Measurements from ENCODE around the gene GINS3. TPM values are rescaled to one million over a fixed set of nuclear protein-coding genes. Genes with fewer than 3 reads are reported as not detected.
"Not testable (repeated sequence)": the region's sequence is repeated elsewhere in the genome, so short reads cannot be mapped to it uniquely, and the experiment has no call there.

GINS3 gene
- total RNA-seq, 1 donor from 2014 or later: 6.5 TPM

DNA sequence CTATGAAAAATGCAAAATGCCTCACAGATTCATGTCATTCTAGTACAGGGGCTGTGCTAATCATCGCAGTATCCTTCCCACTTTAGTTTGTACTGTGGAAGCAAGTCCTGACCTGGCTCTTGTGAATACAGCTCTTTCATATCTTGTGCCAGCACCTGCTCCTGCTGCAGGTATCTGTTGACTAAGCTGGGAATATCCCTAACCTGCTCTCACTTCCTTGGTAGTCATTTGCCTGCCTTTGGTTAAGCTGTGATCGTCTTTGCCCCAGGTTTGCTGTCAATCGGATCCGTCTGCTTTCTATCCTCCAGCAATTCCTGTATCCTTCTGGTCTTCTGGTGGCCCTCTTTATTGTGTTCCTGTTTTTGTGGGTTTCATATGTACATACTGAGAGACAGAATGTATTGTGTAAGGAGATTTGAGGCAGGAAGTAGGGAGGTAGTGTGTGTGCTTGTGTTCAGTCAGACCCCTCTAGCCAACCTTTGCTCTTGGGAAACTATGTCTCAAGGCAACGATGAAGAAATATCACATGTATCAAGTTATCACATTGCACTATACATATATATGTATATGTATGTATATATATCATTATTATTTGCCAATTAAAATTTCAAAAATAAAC lies 7.7 kb upstream of the GINS3 start:
- DNase-seq (ENCODE audit: missing footprints) (no peak), ATAC-seq (no peak)
- intact Hi-C loops (cut with DNase I): no loop called here

DNA sequence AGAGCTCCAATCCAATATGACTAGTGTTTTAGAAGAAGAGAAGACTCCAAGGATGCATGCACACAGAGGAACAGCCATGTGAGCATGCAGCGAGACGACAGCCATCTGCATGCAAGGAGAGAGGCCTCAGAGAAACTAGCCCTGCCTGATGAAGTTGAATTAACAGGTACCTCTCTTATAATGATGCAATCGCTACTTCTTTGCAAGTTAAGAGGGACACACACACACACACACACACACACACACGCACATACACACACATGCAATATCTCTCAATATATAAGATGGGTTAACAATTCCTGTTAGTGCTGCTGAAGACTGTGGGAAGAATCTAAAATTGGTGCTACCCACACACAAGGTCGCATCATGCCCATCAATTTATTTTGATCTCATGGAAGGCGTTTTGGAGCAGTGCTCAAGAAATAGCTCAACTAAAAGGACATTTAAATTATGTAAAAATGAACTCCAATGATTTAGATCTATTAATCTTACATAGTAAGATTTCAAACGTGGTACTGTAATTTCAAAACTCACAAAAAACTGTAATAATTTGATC lies 7.0 kb upstream of the GINS3 start:
- no peak for ATAC-seq
- no peak for DNase-seq (ENCODE audit: missing footprints)
- intact Hi-C loops (cut with DNase I): no loop called here

DNA sequence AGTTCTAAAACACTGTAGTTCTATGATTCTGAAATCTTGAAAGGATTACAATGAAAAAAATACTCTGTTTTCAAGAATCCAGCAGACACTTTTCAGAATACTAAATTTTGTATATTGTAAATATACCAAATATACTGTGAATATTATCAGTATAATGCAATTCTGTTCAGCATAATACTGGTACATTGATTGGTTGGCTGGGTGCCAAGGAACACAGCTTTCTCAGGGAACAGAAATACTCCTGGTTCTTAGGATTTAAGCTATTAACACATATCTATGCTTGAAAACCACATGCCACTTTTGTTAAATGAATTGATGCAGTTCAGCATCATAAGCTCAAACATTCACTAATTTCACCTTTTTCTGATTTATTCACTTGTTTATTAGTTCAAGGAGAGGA lies 2.5 kb upstream of the GINS3 start:
- ATAC-seq: no peak
- intact Hi-C loops (cut with DNase I): loop anchor here (5.0 to 10.0 kb wide), 3 partner anchors 42 to 245 kb away; no protein-coding TSS in a partner anchor
- no peak for DNase-seq (ENCODE audit: missing footprints)

DNA sequence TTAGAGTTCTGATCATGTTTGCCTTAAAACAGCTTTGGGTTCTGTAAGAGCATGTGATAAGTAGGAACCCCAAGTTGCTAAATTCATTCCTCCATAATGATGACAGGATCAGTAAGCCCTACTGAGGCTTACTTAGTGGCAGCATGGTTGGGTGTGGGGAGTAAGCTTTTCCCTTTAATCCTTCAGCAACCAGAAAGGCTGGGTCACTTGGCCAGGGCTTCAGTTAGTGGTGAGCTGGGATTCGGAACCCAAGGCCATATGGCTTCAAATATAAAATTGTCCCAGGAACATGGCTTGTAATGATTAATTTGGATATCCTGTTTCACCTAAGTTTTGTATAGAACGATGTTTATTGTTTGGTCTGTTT lies 850 bp downstream of the GINS3 start:
- intact Hi-C loops (cut with DNase I): loop anchor here (5.0 to 10.0 kb wide), 3 partner anchors 46 to 242 kb away; no protein-coding TSS in a partner anchor
- DNase-seq (ENCODE audit: missing footprints) (no peak), ATAC-seq (peak; percentile 14)

GRCh38 chr16:58396897-58397296 lies 4.6 kb downstream of the GINS3 start:
- intact Hi-C loops (cut with DNase I): loop anchor here (10.0 kb wide), 1 partner anchor 238 kb away; no protein-coding TSS in a partner anchor
- not testable (repeated sequence) for ATAC-seq; DNase-seq (ENCODE audit: missing footprints)

- DNase-seq (ENCODE audit: missing footprints) (no peak), ATAC-seq (no peak)
- intact Hi-C loops (cut with DNase I): loop anchor here (10.0 kb wide), 1 partner anchor 235 kb away; no protein-coding TSS in a partner anchor
Observed at GRCh38 chr16:58399718-58400633, 7.7 kb downstream of the GINS3 start.

GRCh38 chr16:58401305-58401704 lies 9.0 kb downstream of the GINS3 start:
- intact Hi-C loops (cut with DNase I); ATAC-seq; DNase-seq (ENCODE audit: missing footprints): not testable (repeated sequence)

DNA sequence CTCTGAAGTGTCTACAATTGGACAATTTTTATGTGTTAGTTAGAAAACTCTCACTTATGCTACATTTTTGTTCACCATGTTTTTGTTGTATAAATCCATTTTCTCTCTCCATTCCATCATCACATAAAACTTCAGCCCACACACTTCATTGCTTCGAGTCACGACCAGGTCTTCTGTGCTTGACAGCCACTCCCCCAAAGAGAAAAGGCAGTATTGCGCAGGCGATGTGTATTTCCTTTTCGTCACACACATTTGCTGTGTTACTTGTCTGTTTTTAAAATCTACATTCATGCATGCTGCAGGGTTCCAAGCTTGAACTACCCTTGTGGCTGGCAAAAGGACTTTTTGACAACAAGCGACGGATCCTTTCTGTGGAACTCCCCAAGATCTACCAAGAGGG lies 10.5 kb downstream of the GINS3 start:
- DNase-seq (ENCODE audit: missing footprints) (no peak), ATAC-seq (no peak)
- intact Hi-C loops (cut with DNase I): no loop called here

DNA sequence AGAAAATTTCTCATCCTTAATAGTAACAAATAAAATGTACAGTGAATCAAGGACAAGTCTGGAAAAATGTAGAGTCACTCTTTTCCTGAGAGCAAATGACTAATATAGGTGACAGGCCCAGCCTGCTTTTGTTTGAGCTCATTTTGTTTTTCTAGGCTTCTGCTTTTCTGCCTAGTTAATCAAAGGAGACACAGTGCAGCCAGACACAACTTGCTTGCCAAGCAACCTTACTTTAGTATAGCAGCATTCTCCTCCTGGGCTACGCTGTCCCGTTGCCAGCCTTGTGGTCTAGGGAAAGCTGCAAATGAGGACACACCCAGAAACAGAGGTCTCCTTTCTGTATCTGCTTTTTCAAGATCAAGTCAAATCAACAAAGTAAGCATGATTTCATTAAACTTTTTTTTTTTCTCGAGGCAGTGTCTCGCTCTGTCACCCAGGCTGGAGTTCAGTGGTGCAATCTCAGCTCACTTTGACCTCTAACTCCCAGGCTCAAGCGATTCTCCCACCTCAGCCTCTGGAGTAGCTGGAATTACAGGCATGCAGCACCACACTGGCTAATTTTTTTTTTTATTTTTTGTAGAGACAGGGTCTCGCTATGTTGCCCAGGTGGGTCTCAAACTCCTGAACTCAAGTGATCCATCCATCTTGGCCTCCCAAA lies 17.2 kb downstream of the GINS3 start:
- ATAC-seq (peak; percentile 61), DNase-seq (ENCODE audit: missing footprints) (no peak)
- intact Hi-C loops (cut with DNase I): no loop called here

- no peak for DNase-seq (ENCODE audit: missing footprints)
- intact Hi-C loops (cut with DNase I): no loop called here
- ATAC-seq: no peak
Observed at GRCh38 chr16:58411336-58411735, 19.1 kb downstream of the GINS3 start.

DNA sequence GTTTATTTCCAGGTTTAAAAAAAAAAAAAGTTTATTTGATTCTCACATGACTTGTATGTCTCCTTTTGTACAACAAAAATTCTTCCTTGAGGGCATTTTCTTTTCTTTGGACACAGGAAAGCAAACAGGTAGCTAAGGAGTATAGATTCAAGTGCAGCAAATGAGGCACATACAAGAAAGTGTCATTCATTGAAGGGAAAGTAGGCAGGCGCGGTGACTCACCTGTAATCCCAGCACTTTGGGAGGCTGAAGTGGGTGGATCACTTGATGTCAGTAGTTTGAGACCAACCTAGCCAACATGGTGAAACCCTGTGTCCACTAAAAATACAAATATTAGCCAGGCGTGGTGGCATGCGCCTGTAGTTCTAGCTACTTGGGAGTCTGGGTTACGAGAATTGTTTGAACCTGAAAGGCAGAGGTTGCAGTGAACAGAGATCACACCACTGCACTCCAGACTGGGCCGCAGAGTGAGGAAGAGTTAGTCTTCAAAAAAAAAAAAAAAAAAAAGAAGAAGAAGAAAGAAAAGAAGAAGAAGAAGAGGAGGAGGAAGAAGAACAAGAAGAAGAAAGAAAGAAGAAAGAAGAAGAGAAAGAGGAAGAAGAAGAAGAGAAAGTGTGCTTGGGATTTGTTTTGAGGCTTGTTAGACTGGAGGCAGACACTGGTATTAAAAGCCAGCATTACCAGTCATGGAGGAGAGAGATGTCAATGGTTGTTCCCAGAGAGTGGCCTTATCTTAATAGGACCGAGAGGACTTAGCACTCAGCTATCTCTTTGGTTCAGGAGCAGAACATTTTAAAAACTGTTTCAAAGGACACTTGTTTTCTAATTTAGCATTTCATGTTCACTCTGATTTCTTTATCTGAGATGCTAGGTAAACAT lies 19.7 kb downstream of the GINS3 start:
- ATAC-seq (peak; percentile 66), DNase-seq (ENCODE audit: missing footprints) (no peak)
- intact Hi-C loops (cut with DNase I): no loop called here

- ATAC-seq; intact Hi-C loops (cut with DNase I); DNase-seq (ENCODE audit: missing footprints): not testable (repeated sequence)
Observed at GRCh38 chr16:58412615-58412970, 20.3 kb downstream of the GINS3 start.

DNA sequence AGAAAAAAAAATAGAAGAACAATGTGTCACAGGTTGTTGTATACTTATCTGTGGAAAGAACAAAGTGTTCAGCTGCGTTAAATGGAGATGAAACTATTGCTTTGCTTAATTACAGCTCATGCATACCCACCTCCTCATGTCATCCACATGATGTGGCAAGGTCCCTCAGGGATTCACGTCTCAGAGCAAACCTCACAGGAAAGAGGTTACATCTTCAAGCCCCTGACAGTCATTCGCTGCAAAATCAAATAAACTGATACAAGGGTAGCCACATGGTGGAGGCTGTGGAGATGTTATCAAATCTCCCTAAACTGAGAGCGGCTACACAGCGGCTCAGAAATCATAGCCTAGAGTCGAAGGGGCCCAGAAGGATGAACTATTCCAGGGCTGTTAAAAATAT lies 21.1 kb downstream of the GINS3 start:
- intact Hi-C loops (cut with DNase I): no loop called here
- DNase-seq (ENCODE audit: missing footprints): no peak
- ATAC-seq: no peak

DNA sequence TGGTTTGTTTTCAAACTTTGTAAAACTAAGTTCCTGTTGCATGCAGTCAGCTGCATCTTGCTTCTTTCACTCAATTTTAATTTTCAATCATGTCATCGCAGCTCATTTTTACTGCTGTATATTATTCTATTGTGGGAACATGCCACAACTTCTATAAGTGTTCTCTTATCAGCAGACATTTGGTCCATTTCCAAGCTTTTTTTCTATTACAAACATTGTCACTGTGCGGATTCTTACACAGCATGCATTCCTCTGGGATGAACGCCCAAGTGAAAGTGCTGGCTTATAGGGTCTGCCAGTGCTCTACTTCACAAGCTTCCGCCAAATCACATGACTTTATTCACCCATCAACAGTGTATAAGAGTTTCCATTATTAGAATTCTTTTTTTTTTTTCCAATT lies 22.7 kb downstream of the GINS3 start:
- intact Hi-C loops (cut with DNase I): loop anchor here (5.0 kb wide), 2 partner anchors 47 to 72 kb away; no protein-coding TSS in a partner anchor
- DNase-seq (ENCODE audit: missing footprints): no peak
- peak; percentile 35 for ATAC-seq

DNA sequence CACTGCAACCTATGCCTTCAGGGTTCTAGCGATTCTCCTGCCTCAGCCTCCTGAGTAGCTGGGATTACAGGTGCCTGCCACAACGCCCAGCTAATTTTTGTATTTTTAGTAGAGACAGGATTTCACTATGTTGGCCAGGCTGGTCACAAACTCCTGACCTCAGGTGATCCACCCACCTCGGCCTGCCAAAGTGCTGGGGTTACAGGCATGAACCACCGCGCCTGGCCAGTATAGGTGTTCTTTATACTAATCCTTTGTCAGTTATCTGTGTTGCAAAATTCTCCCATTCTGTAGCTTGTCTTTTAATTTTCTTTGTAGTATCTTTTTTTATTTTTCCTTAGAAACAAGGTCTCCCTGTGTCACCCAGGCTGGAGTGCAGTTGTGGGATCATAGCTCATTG lies 23.7 kb downstream of the GINS3 start:
- DNase-seq (ENCODE audit: missing footprints); ATAC-seq: not testable (repeated sequence)
- intact Hi-C loops (cut with DNase I): loop anchor here (5.0 kb wide), 2 partner anchors 46 to 71 kb away; no protein-coding TSS in a partner anchor

- ATAC-seq (no peak), DNase-seq (ENCODE audit: missing footprints) (no peak)
- intact Hi-C loops (cut with DNase I): loop anchor here (5.0 kb wide), 2 partner anchors 45 to 70 kb away; no protein-coding TSS in a partner anchor
Observed at GRCh38 chr16:58417035-58417434, 24.8 kb downstream of the GINS3 start.

GRCh38 chr16:58417600-58417999 lies 25.3 kb downstream of the GINS3 start:
- peak; percentile 70 for ATAC-seq
- no peak for DNase-seq (ENCODE audit: missing footprints)
- intact Hi-C loops (cut with DNase I): loop anchor here (5.0 kb wide), 2 partner anchors 45 to 70 kb away; no protein-coding TSS in a partner anchor

DNA sequence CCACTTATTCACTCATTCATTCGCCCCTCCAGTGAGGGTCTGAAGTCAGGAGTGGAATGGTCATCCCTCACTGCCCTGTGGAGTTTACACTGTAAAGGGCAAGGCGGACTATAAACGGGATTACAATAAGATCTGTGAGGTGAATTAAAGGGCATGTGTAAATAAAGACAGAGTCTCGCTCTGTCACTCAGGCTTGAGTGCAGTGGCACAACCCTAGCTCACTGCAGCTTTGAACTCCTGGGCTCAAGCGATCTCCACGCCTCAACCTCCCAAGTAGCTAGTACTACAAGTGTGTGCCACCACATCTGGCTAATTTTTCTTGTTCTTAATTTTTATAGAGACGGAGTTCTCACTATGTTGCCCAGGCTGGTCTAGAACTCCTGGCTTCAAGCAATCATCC lies 25.8 kb downstream of the GINS3 start:
- no peak for DNase-seq (ENCODE audit: missing footprints)
- no peak for ATAC-seq
- intact Hi-C loops (cut with DNase I): loop anchor here (5.0 kb wide), 2 partner anchors 44 to 69 kb away; no protein-coding TSS in a partner anchor
